SU-DHL-6 (cell line): ENCODE measurements around the gene RASSF4.

Experiments
- H2AFZ ChIP-seq: fragments of 200-600 bp; sonication (generic); 2 replicates; pipeline ENCODE4 v1.6.1; 2014; ENCODE audit warnings: low read depth, mild to moderate bottlenecking, moderate library complexity, mixed read lengths, antibody characterized with exemption, low read length; ENCODE audit not compliant: severe bottlenecking
- H3F3A ChIP-seq: fragments of 200-600 bp; shearing (Covaris generic); 2 replicates; pipeline ENCODE4 v1.6.0; 2016; ENCODE audit warnings: antibody characterized with exemption, mild to moderate bottlenecking; ENCODE audit not compliant: insufficient read depth
- H3K27ac ChIP-seq: fragments of 200-600 bp; sonication (generic); 2 replicates; pipeline ENCODE4 v1.5.1; 2016; ENCODE audit warnings: low read depth, mild to moderate bottlenecking, low read length, moderate library complexity, mixed read lengths
- H3K27me3 ChIP-seq: fragments of 200-600 bp; sonication (generic), shearing (Covaris generic); 2 replicates; pipeline ENCODE4 v1.6.0; 2014; ENCODE audit warnings: mild to moderate bottlenecking, low read length
- H3K36me3 ChIP-seq: fragments of 200-600 bp; sonication (generic); 2 replicates; pipeline ENCODE4 v1.6.1; 2014; ENCODE audit warnings: mild to moderate bottlenecking, low read length, mixed read lengths
- H3K4me2 ChIP-seq: fragments of 300-600, 200-600 bp; shearing (Covaris generic), sonication (generic); 2 replicates; pipeline ENCODE4 v1.6.0; 2014; ENCODE audit warnings: low read length, low read depth, mild to moderate bottlenecking; ENCODE audit not compliant: poor library complexity, severe bottlenecking
- H3K4me3 ChIP-seq: fragments of 200-600 bp; sonication (generic); 2 replicates; pipeline ENCODE4 v1.5.1; 2014; ENCODE audit warnings: antibody characterized with exemption, low read length, mild to moderate bottlenecking, mixed read lengths; ENCODE audit not compliant: insufficient read depth, poor library complexity, severe bottlenecking
- H3K79me2 ChIP-seq: fragments of 200-600 bp; sonication (generic); 2 replicates; pipeline ENCODE4 v1.6.1; 2014; ENCODE audit warnings: mild to moderate bottlenecking, low read length, moderate library complexity; ENCODE audit not compliant: insufficient read depth
- H3K9ac ChIP-seq: fragments of 200-600 bp; sonication (generic); 2 replicates; pipeline ENCODE4 v1.7.0; 2014; ENCODE audit warnings: mild to moderate bottlenecking, low read length
- H3K9me2 ChIP-seq: fragments of 200-600 bp; sonication (generic); replicated peaks from 2 replicates; pipeline ENCODE4 v1.6.1; 2014; ENCODE audit warnings: low read length; ENCODE audit not compliant: insufficient read depth
- H3K9me3 ChIP-seq: fragments of 200-600 bp; sonication (generic); 2 replicates; pipeline ENCODE4 v1.6.1; 2014; ENCODE audit warnings: low read length, mixed read lengths; ENCODE audit not compliant: insufficient read depth
- H4K20me1 ChIP-seq: fragments of 200-600 bp; sonication (generic); 2 replicates; pipeline ENCODE4 v1.6.1; 2014; ENCODE audit warnings: low read depth, mild to moderate bottlenecking, antibody characterized with exemption, low read length, moderate library complexity, mixed read lengths
- EZH2phosphoT487 ChIP-seq: fragments of 200-600 bp; sonication (generic), shearing (Covaris generic); conservative IDR thresholded peaks from 2 replicates; pipeline ENCODE4 v1.6.1; 2018; ENCODE audit warnings: mild to moderate bottlenecking, antibody characterized with exemption, low read length, moderate library complexity, mixed read lengths
- TF ChIP-seq, protein P1 (sequence below): fragments of 200-600 bp; sonication (generic); IDR thresholded peaks from one replicate; pipeline ENCODE4 v1.5.1; 2017; ENCODE audit warnings: antibody characterized with exemption, mild to moderate bottlenecking, low read length, moderate library complexity; ENCODE audit not compliant: insufficient read depth, poor library complexity, severe bottlenecking

RASSF4 gene

DNA sequence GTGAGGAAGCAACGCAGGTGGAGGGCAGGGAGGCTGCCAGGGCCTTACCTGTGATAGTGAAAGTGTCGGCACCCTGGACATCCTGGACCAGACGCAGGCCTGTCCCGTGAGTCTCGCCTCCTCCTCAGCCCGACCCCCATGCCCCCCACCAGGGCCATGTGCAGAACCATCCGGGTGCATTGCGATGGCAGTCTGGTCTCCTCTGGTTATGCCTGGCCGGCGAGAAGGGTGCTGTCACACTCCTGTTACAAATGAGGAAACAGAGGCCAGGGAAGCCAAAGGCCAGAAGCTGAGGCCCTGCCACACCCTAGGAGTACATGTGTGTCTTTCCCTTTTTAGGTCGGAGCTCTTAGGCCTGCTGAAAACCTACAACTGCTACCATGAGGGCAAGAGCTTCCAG is 11.8 kb downstream of the RASSF4 start:
- no peak for TF ChIP-seq EZH2phosphoT487
- TF ChIP-seq, protein P1, sequence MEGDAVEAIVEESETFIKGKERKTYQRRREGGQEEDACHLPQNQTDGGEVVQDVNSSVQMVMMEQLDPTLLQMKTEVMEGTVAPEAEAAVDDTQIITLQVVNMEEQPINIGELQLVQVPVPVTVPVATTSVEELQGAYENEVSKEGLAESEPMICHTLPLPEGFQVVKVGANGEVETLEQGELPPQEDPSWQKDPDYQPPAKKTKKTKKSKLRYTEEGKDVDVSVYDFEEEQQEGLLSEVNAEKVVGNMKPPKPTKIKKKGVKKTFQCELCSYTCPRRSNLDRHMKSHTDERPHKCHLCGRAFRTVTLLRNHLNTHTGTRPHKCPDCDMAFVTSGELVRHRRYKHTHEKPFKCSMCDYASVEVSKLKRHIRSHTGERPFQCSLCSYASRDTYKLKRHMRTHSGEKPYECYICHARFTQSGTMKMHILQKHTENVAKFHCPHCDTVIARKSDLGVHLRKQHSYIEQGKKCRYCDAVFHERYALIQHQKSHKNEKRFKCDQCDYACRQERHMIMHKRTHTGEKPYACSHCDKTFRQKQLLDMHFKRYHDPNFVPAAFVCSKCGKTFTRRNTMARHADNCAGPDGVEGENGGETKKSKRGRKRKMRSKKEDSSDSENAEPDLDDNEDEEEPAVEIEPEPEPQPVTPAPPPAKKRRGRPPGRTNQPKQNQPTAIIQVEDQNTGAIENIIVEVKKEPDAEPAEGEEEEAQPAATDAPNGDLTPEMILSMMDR, result no peak
- H3K9ac ChIP-seq, result no peak overlapping the region

DNA sequence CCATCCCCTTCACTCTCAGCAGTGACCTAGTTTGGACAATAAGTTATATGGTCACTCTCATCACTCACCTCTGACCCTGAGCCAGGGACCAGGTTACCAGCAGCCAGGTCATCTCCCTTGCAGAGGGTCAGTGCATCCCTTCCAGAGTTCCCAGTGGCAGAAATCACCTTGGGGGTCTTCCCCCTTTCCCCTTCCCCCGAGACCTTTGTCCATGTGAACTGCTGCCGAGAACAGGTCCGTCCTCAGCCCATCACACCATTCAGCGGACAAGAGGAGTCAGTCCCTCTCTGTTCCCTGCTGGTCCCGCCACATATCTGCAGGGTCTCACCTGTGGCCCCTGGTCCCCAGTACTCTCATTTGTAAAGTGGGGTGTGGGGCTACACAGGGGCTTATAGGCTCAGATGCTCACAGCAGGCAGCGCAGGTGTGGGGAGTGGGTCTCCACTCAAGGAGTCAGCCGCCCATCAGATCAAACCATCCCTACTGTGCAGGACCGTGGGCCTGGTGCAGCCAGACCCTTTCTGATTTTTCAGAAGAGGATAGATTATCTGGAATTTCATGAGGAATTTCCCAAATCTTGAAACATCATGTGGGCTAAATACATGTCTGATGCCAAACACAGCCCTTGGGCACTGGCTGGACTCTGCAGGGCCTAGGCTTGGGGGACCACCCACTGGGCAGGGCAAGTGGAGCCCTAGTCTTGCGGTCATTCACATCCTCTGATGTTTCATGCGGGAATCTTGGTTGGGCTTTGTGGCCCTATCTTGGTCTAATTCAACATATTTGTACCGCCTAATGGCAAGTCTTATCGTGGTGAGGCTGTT is 12.5 kb downstream of the RASSF4 start:
- Histone ChIP-seq H3K27ac (no peak overlapping the region), H3K4me3 (no peak overlapping the region), H3K79me2 (no peaks in the 10 kb centered on the region), H3K4me2 (no peak overlapping the region), H3K9me3 (no peaks in the 10 kb centered on the region), H4K20me1 (no peaks in the 10 kb centered on the region), H3K9ac (no peak overlapping the region), H2AFZ (no peak overlapping the region), H3F3A (no peaks in the 10 kb centered on the region), H3K27me3 (no peaks in the 10 kb centered on the region), H3K9me2 (no peaks in the 10 kb centered on the region), H3K36me3 (no peaks in the 10 kb centered on the region)
- TF ChIP-seq, protein P1, result no peak
- no peak for TF ChIP-seq EZH2phosphoT487

More for the DNA sequence above, 11.8 kb downstream of the RASSF4 start:
- H4K20me1 ChIP-seq, result no peaks in the 10 kb centered on the region
- no peak overlapping the region for H3K4me2 ChIP-seq
- no peaks in the 10 kb centered on the region for H3K79me2 ChIP-seq
- H3K27me3 ChIP-seq, result no peaks in the 10 kb centered on the region
- H3K27ac ChIP-seq, result no peak overlapping the region
- H3K9me2 ChIP-seq, result no peaks in the 10 kb centered on the region
- H3K9me3 ChIP-seq, result no peaks in the 10 kb centered on the region
- no peaks in the 10 kb centered on the region for H3K36me3 ChIP-seq
- H3K4me3 ChIP-seq, result no peak overlapping the region
- no peak overlapping the region for H2AFZ ChIP-seq
- no peaks in the 10 kb centered on the region for H3F3A ChIP-seq

DNA sequence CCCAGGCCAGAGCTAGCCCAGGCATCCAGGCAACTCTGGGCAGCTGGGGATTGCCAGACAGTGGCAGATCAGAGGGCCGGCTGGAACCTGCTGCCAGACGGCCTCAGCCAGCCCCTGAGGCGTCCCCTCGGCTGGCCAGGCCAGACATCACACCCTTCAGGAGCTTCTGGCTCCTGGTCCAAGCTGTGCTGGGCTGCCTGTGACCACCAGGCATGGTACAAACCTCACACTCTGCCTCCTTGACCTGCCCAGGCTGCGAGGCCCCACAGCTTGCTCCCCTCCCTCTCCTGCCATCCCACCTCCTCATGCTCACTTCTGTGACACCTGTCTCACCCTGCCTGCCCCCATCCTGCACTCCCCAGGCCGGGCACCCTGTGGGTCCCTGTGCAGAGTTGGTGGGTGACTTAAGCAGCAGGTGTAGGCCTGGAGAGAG is 13.3 kb downstream of the RASSF4 start:
- no peaks in the 10 kb centered on the region for H3K36me3 ChIP-seq
- H3K9me3 ChIP-seq, result no peaks in the 10 kb centered on the region
- H3K27me3 ChIP-seq, result no peaks in the 10 kb centered on the region
- no peak overlapping the region for H3K4me2 ChIP-seq
- no peak overlapping the region for H3K4me3 ChIP-seq
- H3K79me2 ChIP-seq, result no peaks in the 10 kb centered on the region
- H3K9me2 ChIP-seq, result no peaks in the 10 kb centered on the region
- no peak for TF ChIP-seq EZH2phosphoT487
- TF ChIP-seq, protein P1, result no peak
- no peak overlapping the region for H2AFZ ChIP-seq
- no peaks in the 10 kb centered on the region for H4K20me1 ChIP-seq
- H3K9ac ChIP-seq, result no peak overlapping the region
- H3K27ac ChIP-seq, result no peak overlapping the region
- H3F3A ChIP-seq, result no peaks in the 10 kb centered on the region
